HG03103 (cell line): ENCODE measurements around the gene SASH1.
A peak's percentile ranks its signal among the peaks of the same experiment; 100 is the strongest.

Experiments used
- ATAC-seq: cut with Tn5 transposase; IDR thresholded peaks from one replicate; pipeline ENCODE4 v1.9.1; 2021; ENCODE audit warnings: low read depth; ENCODE audit not compliant: unreplicated experiment

Gene SASH1

GRCh38 chr6:148514091-148514845 lies 171.6 kb downstream of the SASH1 start:
- ATAC-seq, result no peak

- no peak for ATAC-seq
These were observed 173.6 kb downstream of the SASH1 start for GRCh38 chr6:148516217-148516616.

- no peak for ATAC-seq
These were observed 174.0 kb downstream of the SASH1 start for GRCh38 chr6:148516617-148517016.

- no peak for ATAC-seq
These were observed 174.8 kb downstream of the SASH1 start for GRCh38 chr6:148517470-148517869.

GRCh38 chr6:148518511-148519156 lies 176.0 kb downstream of the SASH1 start:
- ATAC-seq, result no peak

- peak; percentile 95 for ATAC-seq
These were observed 177.6 kb downstream of the SASH1 start for GRCh38 chr6:148520109-148520841.

GRCh38 chr6:148521158-148521557 lies 178.5 kb downstream of the SASH1 start:
- ATAC-seq, result no peak

GRCh38 chr6:148521586-148521985 lies 178.9 kb downstream of the SASH1 start:
- ATAC-seq, result no peak

- no peak for ATAC-seq
These were observed 180.4 kb downstream of the SASH1 start for GRCh38 chr6:148523048-148523447.

- ATAC-seq, result no peak
These were observed 180.9 kb downstream of the SASH1 start for GRCh38 chr6:148523551-148523950.

GRCh38 chr6:148524471-148524882 lies 181.8 kb downstream of the SASH1 start:
- ATAC-seq, result no peak

- no peak for ATAC-seq
These were observed 182.3 kb downstream of the SASH1 start for GRCh38 chr6:148524976-148525375.

- ATAC-seq, result no peak
These were observed 182.8 kb downstream of the SASH1 start for GRCh38 chr6:148525453-148525852.

GRCh38 chr6:148526145-148526544 lies 183.5 kb downstream of the SASH1 start:
- no peak for ATAC-seq

GRCh38 chr6:148528292-148528691 lies 185.7 kb downstream of the SASH1 start:
- ATAC-seq, result no peak

GRCh38 chr6:148529010-148529409 lies 186.4 kb downstream of the SASH1 start:
- no peak for ATAC-seq

- ATAC-seq, result no peak
These were observed 187.8 kb downstream of the SASH1 start for GRCh38 chr6:148530394-148530953.

GRCh38 chr6:148530976-148531375 lies 188.3 kb downstream of the SASH1 start:
- ATAC-seq, result no peak

- no peak for ATAC-seq
These were observed 190.1 kb downstream of the SASH1 start for GRCh38 chr6:148532698-148533097.

- ATAC-seq, result no peak
These were observed 190.9 kb downstream of the SASH1 start for GRCh38 chr6:148533309-148534107.
